Stimulated activated CD8-positive, alpha-beta memory T cell treated with anti-CD3 and anti-CD28 coated beads, Interleukin-7, amount 100 ng/mL, for 48 hours (primary cell): ENCODE data around the gene CLCN5.

ENCODE experiments used
- DNase-seq, 2 donors: peaks; one replicate each; pipeline ENCODE4 v3.0.0-alpha.2; 2020; ENCODE audit warnings: low read depth in 1 of 2; ENCODE audit errors: extremely low read depth in 1 of 2

The CLCN5 gene

GRCh38 chrX:49932791-49933190, 10.4 kb downstream of the CLCN5 start:
- no peak for DNase-seq

- no peak for DNase-seq
Observed at GRCh38 chrX:49934148-49934547, 11.8 kb downstream of the CLCN5 start.

- no peak for DNase-seq
Observed at GRCh38 chrX:49934729-49935128, 12.3 kb downstream of the CLCN5 start.

GRCh38 chrX:49947781-49948180, 25.4 kb downstream of the CLCN5 start:
- no peak for DNase-seq

- no peak for DNase-seq
Observed at GRCh38 chrX:49949961-49950360, 27.6 kb downstream of the CLCN5 start.

GRCh38 chrX:49951524-49952193, 29.3 kb downstream of the CLCN5 start:
- DNase-seq = no peak

GRCh38 chrX:49956313-49956712, 33.9 kb downstream of the CLCN5 start:
- no peak for DNase-seq

GRCh38 chrX:49958727-49959485, 36.5 kb downstream of the CLCN5 start:
- DNase-seq = no peak

- DNase-seq = no peak
Observed at GRCh38 chrX:49959602-49960001, 37.2 kb downstream of the CLCN5 start.

- DNase-seq = no peak
Observed at GRCh38 chrX:49960061-49960460, 37.7 kb downstream of the CLCN5 start.

GRCh38 chrX:49970674-49971073, 48.3 kb downstream of the CLCN5 start:
- no peak for DNase-seq

GRCh38 chrX:49972328-49972860, 50.0 kb downstream of the CLCN5 start:
- DNase-seq = no peak

- DNase-seq = no peak
Observed at GRCh38 chrX:49976682-49977197, 54.3 kb downstream of the CLCN5 start.

- DNase-seq = no peak
Observed at GRCh38 chrX:49977319-49978090, 55.1 kb downstream of the CLCN5 start.

- no peak for DNase-seq
Observed at GRCh38 chrX:49978176-49978575, 55.8 kb downstream of the CLCN5 start.

GRCh38 chrX:49986058-49986457, 63.7 kb downstream of the CLCN5 start:
- DNase-seq = no peak

GRCh38 chrX:49987651-49988050, 65.3 kb downstream of the CLCN5 start:
- DNase-seq = no peak

GRCh38 chrX:49988143-49988542, 65.7 kb downstream of the CLCN5 start:
- DNase-seq = no peak

GRCh38 chrX:49991758-49992157, 69.4 kb downstream of the CLCN5 start:
- DNase-seq = no peak

GRCh38 chrX:49992853-49993252, 70.5 kb downstream of the CLCN5 start:
- no peak for DNase-seq

- no peak for DNase-seq
Observed at GRCh38 chrX:49993661-49994060, 71.3 kb downstream of the CLCN5 start.
